ENCODE results near the gene H3-3A. TPM values are rescaled to one million over a fixed set of nuclear protein-coding genes. Genes with fewer than 3 reads are reported as not detected.
A peak's percentile ranks its signal among the peaks of the same experiment; 100 is the strongest.

H3-3A gene
- total and polyA plus RNA-seq, 2 experiments from 2014 or later = 913 to 2,407 TPM

GRCh38 chr1:226069811-226070489 lies 7.4 kb downstream of the H3-3A start:
- peaks cover 91% of the 10 kb centered on the region for H3K36me3 Mint-ChIP-seq (ENCODE audit: low read depth)
- peaks cover 73% of the 10 kb centered on the region for H4K20me1 ChIP-seq (replicated peaks; ENCODE audit: insufficient read depth)
- no peak for ATAC-seq

More at GRCh38 chr1:226069811-226070489, 7.4 kb downstream of the H3-3A start:
- no peak for DNase-seq (ENCODE audit: low spot score)
- TF ChIP-seq EZH2phosphoT487 (IDR thresholded peaks at IDR 0.05; ENCODE audit: unreplicated experiment) = no peak
- TF ChIP-seq NANOG (IDR thresholded peaks at IDR 0.05; ENCODE audit: borderline replicate concordance) = no peak
- no peak for TF ChIP-seq ZNF114 (CRISPR knock-in tag; IDR thresholded peaks at IDR 0.05)
- TF ChIP-seq ZNF462 (CRISPR knock-in tag; IDR thresholded peaks at IDR 0.05) = no peak
- no peak for TF ChIP-seq JUNB (IDR thresholded peaks at IDR 0.05; ENCODE audit: unreplicated experiment)
- TF ChIP-seq POLR2AphosphoS5 (IDR thresholded peaks at IDR 0.05; ENCODE audit: low read depth) = no peak
- TF ChIP-seq STAT1 (IDR thresholded peaks at IDR 0.05; ENCODE audit: unreplicated experiment) = no peak
- TF ChIP-seq CREB1 (CRISPR knock-in tag; IDR thresholded peaks at IDR 0.05; ENCODE audit: low read depth) = no peak
- TF ChIP-seq CTCF (conservative IDR thresholded peaks at IDR 0.05; ENCODE audit: low read depth in 2 of 2) = no peak
- TF ChIP-seq ZNF331 (CRISPR knock-in tag; IDR thresholded peaks at IDR 0.05; ENCODE audit: low read depth) = no peak
- no peak for TF ChIP-seq ETS1 (IDR thresholded peaks at IDR 0.05)
- no peak for TF ChIP-seq EZH2 (IDR thresholded peaks at IDR 0.05; ENCODE audit: low read depth, unreplicated experiment)
- no peak for TF ChIP-seq REST (IDR thresholded peaks at IDR 0.05; ENCODE audit: unreplicated experiment)
- Mint-ChIP-seq H3K27me3 (ENCODE audit: insufficient read depth, low read depth, poor library complexity) (peaks cover 13% of the 10 kb centered on the region), H3K27ac (peak overlapping the region; percentile 20; the same call in 1 of the 2 replicates), H3K9me3 (no peaks in the 10 kb centered on the region), H3K4me3 (no peak overlapping the region; the same call in 2 of the 3 replicates), H3K4me1 (peaks cover 34% of the 10 kb centered on the region)
- Histone ChIP-seq H3K4me3 (no peak overlapping the region), H3K27ac (ENCODE audit: low read depth) (no peak overlapping the region), H3K79me2 (replicated peaks; ENCODE audit: insufficient read depth) (peaks cover 63% of the 10 kb centered on the region), H3F3A (replicated peaks; ENCODE audit: low read depth) (peaks cover 57% of the 10 kb centered on the region), H3K36me3 (ENCODE audit: insufficient read depth) (peaks cover 68% of the 10 kb centered on the region), H3K4me1 (ENCODE audit: insufficient read depth) (peaks cover 16% of the 10 kb centered on the region), H3K27me3 (ENCODE audit: insufficient read depth) (no peaks in the 10 kb centered on the region), H3K9me2 (ENCODE audit: insufficient read depth) (no peaks in the 10 kb centered on the region), H3K4me2 (no peak overlapping the region), H2AFZ (no peak overlapping the region)

All from GM23338 (cell line).